ENCODE data around the gene SLIT3.

DNA sequence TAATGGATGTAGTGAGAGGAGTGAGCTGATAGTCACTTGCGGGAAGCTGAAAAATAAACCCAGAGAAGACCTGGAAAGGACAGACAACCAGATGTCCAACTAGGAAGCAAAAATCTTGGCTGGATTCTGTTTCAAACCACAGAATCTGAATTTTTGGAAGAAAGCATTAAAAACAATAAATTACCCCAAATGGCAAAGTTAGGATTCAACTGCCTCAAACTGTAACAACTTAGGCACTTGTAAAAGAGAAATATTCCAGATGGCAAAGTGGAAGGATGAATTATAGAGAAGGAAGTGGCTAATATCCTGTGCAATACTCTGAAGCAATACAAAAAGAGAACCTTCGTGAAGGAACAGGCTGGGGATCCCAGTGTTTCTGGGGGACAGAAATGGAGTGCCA, 46.8 kb upstream of the SLIT3 start:
- TF ChIP-seq, protein P1, sequence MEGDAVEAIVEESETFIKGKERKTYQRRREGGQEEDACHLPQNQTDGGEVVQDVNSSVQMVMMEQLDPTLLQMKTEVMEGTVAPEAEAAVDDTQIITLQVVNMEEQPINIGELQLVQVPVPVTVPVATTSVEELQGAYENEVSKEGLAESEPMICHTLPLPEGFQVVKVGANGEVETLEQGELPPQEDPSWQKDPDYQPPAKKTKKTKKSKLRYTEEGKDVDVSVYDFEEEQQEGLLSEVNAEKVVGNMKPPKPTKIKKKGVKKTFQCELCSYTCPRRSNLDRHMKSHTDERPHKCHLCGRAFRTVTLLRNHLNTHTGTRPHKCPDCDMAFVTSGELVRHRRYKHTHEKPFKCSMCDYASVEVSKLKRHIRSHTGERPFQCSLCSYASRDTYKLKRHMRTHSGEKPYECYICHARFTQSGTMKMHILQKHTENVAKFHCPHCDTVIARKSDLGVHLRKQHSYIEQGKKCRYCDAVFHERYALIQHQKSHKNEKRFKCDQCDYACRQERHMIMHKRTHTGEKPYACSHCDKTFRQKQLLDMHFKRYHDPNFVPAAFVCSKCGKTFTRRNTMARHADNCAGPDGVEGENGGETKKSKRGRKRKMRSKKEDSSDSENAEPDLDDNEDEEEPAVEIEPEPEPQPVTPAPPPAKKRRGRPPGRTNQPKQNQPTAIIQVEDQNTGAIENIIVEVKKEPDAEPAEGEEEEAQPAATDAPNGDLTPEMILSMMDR (IDR thresholded peaks at IDR 0.05) = no peak
- TF ChIP-seq POLR2A (IDR thresholded peaks at IDR 0.05; ENCODE audit: low read depth) = no peak

All from esophagus muscularis mucosa (tissue), 3 donors.